HG03457 (cell line): ENCODE measurements around the gene LYPD5.
"Not testable (repeated sequence)": the region's sequence is repeated elsewhere in the genome, so short reads cannot be mapped to it uniquely, and the experiment has no call there.

ENCODE experiments used
- ATAC-seq: cut with Tn5 transposase; IDR thresholded peaks from one replicate; pipeline ENCODE4 v1.9.1; 2021; ENCODE audit warnings: moderate number of reproducible peaks; ENCODE audit not compliant: unreplicated experiment

Gene LYPD5, protein sequence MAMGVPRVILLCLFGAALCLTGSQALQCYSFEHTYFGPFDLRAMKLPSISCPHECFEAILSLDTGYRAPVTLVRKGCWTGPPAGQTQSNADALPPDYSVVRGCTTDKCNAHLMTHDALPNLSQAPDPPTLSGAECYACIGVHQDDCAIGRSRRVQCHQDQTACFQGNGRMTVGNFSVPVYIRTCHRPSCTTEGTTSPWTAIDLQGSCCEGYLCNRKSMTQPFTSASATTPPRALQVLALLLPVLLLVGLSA

DNA sequence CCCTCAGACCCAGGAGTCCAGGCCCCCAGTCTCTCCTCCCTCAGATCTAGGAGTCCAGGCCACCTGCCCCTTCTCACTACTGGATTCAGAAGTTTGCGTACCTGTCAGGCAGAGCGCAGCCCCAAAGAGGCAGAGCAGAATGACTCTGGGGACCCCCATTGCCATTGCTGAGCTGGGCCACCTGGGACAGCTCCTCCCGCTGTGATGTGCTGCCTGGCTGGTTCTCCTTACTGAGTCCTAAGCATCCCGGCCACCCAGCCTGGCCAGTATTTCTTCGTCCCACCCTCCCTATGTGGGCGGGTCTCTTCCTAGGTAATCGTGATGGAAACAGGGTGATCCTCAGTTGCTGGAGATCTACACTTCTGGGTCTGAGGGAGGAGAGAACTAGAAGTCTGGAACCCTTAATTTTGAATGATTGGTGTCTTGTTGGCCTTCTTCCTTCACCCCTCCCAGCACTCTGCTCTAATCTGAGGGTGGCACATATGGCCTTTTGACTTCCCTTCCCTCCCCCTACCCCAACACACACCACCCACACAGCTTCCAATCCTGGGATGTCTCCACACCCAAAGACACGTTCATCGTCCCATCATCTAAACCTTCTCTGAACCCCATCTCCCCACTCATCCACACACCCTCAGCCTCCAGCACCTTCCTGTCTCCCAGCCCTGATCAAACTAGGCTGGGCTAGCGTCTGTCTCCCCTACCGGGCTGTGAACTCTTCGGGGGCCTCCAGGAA lies at the start of gene LYPD5:
LYPD5 (minus strand) TSS at position 232 of the 736 bp plus-strand sequence; CDS start at position 165, 67 bp downstream.
- no peak for ATAC-seq

DNA sequence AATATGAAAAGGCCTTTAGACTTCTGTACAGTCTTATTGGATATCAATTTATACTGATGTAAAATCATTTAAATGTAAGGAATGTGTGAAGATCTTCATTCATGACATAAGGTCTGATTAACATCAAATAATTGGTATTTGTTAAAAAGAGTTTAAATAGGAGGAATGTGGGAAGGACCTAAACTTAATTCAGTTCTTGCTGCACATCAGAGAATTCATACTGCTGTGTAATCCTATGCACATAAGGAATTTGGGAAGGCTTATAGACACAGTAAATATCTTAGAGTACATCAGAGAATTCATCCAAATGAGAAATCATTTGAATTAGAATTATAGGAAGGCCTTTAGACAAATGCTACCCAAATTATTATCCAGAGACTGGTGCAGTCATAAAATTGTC lies 46.6 kb upstream of the LYPD5 start:
- ATAC-seq = no peak

DNA sequence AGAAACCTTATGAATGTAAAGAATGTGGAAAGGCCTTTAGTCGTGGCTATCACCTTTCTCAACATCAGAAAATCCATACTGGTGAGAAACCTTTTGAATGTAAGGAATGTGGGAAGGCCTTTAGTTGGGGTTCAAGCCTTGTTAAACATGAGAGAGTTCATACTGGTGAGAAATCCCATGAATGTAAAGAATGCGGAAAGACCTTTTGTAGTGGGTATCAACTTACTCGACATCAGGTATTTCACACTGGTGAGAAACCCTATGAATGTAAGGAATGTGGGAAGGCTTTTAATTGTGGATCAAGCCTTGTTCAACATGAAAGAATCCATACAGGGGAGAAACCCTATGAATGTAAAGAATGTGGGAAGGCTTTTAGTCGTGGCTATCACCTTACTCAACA lies 45.6 kb upstream of the LYPD5 start:
- ATAC-seq = no peak

DNA sequence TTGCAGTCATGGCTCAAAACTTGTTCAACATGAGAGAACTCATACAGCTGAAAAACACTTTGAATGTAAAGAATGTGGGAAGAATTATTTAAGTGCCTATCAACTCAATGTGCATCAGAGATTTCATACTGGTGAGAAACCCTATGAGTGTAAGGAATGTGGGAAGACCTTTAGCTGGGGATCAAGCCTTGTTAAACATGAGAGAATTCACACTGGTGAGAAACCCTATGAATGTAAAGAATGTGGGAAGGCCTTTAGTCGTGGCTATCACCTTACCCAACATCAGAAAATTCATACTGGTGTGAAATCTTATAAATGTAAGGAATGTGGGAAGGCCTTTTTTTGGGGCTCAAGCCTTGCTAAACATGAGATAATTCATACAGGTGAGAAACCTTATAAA lies 45.0 kb upstream of the LYPD5 start:
- no peak for ATAC-seq

DNA sequence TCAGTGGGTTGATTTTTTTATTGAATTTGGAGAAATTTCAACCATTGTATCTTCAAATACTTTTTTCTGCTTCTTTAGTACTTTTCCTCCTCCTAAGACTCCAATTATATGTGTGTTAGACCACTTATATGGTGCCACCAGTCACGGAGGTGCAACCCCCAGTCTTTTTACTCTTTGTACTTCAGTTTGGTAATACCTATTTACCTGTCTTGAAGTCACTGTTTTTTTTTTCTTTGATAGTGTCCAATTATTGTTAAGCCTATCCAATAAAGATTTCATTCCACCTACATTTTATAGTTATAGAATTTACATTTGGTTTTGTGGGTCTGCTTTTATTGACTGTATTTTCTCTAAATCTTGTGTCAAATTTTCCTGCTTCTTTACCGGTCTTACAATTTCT lies 39.8 kb upstream of the LYPD5 start:
- no peak for ATAC-seq

DNA sequence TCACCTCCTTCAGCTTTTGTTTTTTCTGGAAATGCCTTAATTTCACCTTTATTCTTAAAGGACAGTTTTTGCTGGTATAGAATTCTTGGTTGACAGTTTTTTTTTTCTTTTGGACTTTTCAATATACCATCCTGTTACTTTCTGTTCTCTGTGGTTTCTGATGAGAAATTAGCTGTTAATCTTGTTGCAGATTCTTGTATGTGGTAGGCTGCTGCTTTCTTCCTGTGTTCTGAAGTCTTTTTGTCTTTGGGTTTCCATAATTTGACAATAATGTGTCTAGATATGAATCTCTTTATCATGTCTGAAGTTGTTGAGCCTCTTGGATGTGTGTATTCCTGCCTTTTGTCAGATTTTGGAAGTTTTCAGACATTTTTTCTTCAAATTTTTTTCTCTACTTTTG lies 36.9 kb upstream of the LYPD5 start:
- ATAC-seq = no peak

DNA sequence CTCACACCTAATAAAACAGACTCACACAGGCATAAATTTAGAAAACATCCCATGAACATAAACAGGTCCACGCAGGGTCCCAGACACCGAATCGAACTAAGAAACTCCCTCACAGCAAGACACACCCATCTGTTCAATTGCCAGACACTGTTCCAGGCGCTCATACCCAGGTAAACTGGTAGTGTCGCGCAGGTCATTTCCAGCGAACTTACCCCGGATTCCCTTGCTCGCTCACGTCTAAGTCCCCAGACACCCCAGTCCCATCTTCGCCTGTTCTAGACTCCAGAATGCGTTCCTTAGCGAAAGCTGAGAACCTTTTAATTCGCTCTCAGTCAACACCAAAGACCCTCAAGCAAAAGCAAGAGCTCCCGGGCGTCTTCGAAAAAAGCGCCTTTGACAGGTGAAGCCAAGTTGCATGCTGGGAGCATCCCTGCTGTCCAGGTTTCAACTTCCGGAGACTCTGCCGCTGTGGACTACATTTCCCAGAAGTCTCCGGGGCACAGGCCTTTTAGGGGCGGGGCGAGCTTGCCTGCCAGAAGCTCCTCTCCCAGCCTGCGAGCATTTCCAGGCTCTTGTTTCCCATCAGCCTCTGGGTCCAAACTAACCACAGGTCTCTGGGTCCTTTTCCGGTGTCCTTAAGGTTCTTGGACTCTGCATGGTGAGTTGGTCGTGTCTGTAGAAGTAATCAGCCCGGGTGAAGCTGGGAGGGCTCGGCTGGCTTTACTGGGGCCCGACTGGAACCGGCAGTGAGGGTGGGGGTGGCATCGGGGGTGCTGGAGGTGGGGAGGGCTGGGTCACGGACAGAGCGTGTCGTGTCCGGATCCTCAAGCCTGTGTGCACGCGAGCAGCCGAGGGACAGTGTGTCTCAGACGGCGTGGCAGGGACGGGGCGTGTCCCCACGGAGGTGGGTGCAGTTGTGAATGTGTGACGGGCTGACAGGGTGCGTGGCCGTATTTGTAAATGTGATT lies 24.8 kb upstream of the LYPD5 start, which contains the start of gene ZNF283:
ZNF283 (plus strand) TSS at position 535 of the 968 bp plus-strand sequence. CDS start 6,184 bp downstream, outside the sequence.
- no peak for ATAC-seq

DNA sequence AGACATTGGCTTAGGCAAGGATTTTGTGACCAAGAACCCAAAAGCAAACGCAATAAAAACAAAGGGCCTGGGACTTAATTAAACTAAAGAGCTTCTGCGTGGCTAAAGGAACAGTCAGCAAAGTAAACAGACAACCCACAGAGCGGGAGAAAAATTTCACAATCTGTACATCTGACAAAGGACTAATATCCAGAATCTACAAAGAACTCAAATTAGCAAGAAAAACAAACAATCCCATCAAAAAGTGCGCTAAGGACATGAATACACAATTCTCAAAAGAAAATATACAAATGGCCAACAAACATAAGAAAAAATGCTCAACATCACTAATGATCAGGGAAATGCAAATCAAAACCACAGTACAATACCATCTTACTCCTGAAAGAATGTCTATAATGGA lies 22.3 kb upstream of the LYPD5 start:
- ATAC-seq = not testable (repeated sequence)

DNA sequence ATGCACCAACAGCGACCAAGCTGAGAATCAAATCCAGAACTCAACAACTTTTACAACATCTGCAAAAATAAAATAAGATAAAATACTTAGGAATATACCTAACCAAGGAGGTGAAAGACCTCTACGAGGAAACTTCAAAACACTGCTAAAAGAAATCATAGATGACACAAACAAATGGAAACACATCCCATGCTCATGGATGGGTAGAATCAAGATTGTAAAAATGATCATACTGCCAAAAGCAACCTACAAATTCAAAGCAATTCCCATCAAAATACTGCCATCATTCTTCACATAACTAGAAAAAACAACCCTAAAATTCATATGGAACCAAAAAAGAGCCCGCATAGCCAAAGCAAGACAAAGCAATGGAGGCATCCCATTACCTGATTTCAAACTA lies 21.6 kb upstream of the LYPD5 start:
- not testable (repeated sequence) for ATAC-seq

DNA sequence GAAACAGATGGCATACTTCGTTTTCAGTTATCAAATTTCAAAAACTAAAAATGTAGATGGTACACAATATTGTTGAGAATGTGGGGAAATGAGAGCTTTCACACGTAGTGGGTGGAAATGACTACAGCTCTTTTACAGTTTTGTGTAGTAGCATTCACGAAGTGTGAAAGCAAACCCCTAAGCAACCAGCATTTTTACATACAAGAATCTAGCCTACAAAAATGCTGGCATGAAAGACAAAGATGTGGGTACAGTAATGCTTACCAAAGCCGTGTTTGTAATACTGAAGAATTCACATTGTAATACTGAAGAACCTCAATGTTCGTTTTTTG lies 18.6 kb upstream of the LYPD5 start:
- no peak for ATAC-seq

DNA sequence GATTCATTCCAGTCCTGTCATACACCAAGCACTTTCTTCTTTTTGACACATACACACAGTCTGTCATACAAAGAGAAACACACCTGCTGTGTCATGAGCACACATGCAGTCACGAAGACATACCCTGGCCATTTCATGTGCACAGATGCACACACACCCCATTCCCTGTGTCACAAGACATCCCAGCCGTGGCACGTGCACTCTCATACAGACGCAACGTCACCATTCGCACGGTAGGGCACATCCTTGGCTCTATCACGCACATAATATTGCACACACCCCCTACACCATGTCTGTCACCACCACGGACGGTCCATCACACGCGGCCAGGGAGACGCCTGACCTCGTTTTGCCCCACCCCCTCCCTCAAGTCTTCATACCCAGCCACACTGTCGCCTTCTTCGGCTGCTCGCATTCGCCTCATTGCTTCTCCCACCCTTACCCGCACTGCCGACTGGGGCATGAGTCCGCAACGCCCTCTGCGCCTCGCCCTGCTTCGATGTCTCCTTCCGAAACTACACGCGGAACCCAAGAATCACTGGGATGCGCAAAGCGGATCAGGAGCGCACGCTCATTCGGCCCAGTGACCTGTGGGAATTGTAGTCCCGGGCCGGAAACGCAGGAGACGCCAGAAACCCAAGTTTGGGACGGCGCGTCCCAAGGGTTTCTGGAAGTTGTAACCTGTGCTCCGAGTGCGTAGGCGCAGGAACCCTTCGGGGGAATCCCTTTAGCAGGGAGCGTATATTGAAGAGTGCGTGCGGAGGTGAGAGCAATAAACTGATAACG lies 18.0 kb upstream of the LYPD5 start:
- ATAC-seq = no peak

DNA sequence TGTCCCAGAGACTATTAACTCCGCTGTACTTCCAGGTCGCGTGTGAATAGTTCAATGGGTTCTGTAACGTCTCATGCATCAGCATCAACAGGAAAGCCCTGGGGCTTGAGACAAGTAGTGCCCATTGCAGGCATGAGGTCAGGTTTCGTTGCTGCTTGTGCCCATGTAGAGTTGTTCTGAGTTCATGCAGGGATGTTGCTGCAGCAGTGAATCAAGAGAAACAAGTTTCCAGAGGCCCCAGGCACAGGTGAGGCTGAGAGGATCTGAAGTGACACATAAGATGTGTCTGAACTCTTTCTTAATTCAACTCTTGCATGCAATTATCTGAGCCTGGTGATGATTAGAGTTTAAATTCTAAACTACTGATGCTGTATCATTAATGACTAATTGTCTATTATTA lies 16.3 kb upstream of the LYPD5 start:
- ATAC-seq = no peak

DNA sequence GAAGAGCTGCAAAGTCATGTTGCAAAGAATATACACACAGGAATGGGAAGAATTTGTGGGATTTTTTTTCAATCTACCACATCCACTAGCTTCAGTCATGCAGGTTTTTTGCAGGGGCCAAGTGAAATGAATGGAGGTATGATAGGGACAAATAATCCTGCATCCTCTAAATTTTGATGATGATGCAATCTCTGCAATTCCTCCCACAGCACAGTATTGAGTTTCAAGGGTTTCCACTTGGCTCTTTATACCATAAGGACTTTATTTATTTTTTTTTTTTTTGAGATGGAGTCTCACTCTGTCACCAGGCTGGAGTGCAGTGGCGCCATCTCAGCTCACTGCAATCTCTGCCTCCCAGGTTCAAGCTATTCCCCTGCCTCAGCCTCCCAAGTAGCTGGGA lies 15.2 kb upstream of the LYPD5 start:
- not testable (repeated sequence) for ATAC-seq

DNA sequence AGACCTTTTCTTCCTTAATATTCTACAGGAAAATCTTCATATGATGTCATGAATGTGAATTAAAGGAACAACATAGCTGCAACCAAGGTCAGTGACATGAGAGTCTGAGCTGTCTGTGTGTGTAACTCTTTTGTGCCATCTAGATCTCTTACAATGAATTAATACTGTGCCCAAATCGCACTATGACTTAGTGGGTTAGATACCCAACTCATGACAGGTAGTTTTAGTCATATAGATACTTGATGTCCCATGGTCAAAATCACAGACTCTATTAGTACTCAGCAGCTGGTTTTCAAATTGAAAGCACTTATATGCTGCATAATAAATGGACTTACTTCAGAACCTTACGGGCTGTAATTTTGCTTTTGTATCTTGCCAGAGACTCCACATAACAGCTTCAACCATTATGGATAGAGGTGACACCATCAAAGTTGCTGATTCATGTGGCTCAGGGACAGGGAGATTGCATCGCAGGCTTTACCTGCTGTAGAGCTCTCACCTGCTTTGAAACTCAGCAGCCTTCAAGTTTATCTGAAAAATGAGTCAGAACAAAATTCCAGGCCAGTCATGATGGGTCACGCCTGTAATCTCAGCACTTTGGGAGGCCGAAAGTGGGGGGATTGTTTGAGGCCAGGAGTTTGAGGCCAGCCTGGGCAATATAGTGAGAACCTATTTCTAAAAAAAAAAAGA lies 12.6 kb upstream of the LYPD5 start:
- ATAC-seq = no peak

DNA sequence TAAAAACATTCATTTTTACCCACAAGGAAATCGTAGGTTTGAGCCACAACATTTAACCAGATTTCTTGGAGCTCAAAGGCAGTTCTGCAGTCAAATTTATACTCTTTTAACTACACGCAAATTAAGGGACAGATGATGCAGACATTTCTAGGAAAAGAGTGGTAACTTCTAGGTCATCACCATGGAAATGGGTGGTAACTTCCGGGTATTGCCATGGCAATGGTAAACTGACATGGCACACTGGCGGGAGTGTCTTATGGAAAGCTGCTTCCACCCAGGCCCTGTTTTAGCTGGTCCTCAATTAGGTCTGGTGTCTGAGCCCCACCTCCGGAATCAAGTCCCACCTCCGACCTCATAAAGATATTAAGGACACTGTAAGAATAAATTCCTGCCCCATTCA lies 10.4 kb upstream of the LYPD5 start:
- no peak for ATAC-seq

DNA sequence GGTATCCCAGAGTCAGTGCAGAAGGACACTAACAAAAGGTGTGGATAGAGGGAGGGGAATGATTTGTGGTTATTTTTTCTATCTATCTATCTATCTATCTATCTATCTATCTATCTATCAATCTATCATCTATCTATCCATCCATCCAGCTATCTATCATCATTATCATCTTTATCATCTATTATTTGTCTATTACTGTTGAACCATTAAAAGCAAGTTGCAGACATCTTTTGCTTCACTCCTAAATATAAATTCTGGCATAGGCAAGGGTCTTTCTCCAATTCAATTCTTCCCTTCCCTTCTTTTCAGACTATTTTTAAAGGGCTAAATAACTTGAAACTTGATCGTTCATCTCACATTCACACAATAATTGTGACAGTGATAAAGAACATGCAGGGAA lies 10.0 kb upstream of the LYPD5 start:
- no peak for ATAC-seq

DNA sequence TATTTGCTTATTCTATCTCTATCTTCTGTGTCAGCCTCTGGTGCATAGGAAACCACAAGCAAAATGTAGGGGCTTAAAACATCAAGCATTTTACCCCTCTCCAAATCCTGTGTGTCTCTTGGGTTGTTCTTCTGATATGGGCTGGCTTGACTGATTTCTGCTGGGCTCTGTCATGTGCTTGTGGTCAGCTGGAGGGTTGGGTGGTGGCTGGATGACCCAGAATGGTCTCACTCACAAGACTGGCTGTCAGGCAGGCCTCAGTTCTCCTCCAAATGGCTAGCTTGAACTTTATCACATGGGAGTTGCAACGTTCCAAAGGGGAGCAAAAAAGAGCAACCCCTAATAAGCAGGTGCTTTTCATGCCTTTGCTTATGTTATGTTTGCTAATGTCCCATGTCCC lies 9.6 kb upstream of the LYPD5 start:
- no peak for ATAC-seq

DNA sequence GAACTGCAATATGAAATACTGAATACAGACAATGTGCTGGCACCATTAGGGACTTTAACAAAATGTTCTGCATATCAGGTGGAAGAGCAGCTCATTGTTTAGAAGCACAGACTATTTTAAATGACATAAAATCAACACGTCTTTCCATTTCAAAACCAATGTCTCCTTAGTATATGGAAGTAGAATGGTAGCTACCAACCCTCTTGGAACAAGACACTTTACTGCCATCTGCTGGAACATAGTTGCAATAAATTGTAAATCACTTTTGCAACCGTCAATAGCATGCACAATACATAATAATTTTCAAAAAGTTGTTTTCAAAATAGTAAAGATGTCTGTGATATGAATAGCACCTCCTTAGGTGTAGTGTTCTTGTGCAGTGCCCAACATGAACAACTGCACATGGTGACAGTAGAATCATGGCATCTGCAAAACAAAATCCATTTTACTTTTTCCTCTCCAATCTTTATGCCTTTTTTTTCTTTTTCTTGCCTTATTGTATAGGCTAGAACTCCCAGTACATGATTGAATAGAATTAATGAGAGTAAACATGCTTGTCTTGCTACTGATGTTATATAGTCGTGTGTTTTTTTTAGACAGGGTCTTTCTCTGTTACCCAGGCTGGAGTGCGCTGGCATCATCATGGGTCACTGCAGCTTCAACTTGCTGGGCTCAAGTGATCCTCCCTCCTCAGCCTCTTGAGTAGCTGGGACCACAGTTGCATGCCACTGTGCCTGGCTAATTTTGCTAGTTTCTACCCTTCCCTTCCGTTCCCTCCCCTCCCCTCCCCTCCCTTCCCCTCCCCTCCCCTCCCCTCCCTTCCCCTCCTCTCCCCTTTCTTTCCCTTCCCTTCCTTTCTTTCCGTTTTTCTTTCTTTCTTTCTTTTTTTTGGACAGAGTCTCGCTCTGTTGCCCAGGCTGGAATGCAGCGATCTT lies 7.8 kb upstream of the LYPD5 start:
- no peak for ATAC-seq

DNA sequence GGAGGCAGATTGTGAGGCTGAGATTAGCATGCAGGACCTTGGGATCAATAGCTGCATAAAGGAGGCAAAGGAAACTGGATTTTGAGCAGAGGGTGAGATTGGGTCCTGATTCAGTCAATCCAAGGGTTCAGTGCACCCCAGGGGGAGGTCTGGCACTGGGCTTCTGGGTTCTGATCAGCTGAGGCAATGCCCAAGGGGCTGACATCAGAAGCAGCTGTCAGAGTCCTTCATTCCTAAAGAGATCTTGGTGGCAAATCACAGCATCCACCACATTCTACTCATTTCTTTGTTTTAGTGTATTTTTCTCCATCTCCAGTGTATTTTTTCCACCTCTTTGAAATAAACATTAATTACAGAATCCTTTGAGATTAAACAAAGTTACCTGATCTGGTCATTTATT lies 5.4 kb upstream of the LYPD5 start:
- no peak for ATAC-seq
